Left ventricle myocardium inferior (tissue), 1 donor: ENCODE data around the gene OTOGL. TPM values are rescaled to one million over a fixed set of nuclear protein-coding genes. Genes with fewer than 3 reads are reported as not detected.
A peak's percentile ranks its signal among the peaks of the same experiment; 100 is the strongest.

ENCODE experiments used
- DNase-seq: peaks from one replicate; pipeline ENCODE4 v3.0.0-alpha.2; 2020
- H3K27ac ChIP-seq: fragments of 200-600 bp; replicated peaks from 2 replicates; pipeline ENCODE4 v1.8.0; 2021
- H3K27me3 ChIP-seq: fragments of 200-600 bp; 2 replicates; pipeline ENCODE4 v1.8.0; 2021; ENCODE audit warnings: low read depth
- H3K36me3 ChIP-seq: fragments of 200-600 bp; 2 replicates; pipeline ENCODE4 v1.8.0; 2021
- H3K4me1 ChIP-seq: fragments of 200-600 bp; 2 replicates; pipeline ENCODE4 v1.8.0; 2021
- H3K4me3 ChIP-seq: fragments of 200-600 bp; 2 replicates; pipeline ENCODE4 v1.8.0; 2021; ENCODE audit warnings: mild to moderate bottlenecking, moderate library complexity
- H3K9me3 ChIP-seq: fragments of 200-600 bp; replicated peaks from 2 replicates; pipeline ENCODE4 v1.8.0; 2021
- intact Hi-C: fragments of 100-400 bp; cut with micrococcal nuclease; formaldehyde crosslinking; loops from one replicate; pipeline ENCODE4 v1.11.0; 2022
- total RNA-seq: library from RNA; stranded (reverse); fragmentation: NEBNext Ultra II Directional; extraction: Animal tissue kit (Norgen Biotek cat#: 25700); gene quantifications from one replicate; pipeline ENCODE4 v1.2.1, GENCODE V29; 2021
- TF ChIP-seq, protein P1 (sequence below): fragments of 200-600 bp; IDR thresholded peaks from 2 replicates; pipeline ENCODE4 v1.8.0; 2021; ENCODE audit warnings: antibody characterized with exemption, mild to moderate bottlenecking, borderline replicate concordance
- donor health status: DM: no; HTN: yes; CAD: no; lungs with severe emphysema.

The OTOGL gene
- total RNA-seq, 1 donor from 2014 or later = 0.27 TPM

DNA sequence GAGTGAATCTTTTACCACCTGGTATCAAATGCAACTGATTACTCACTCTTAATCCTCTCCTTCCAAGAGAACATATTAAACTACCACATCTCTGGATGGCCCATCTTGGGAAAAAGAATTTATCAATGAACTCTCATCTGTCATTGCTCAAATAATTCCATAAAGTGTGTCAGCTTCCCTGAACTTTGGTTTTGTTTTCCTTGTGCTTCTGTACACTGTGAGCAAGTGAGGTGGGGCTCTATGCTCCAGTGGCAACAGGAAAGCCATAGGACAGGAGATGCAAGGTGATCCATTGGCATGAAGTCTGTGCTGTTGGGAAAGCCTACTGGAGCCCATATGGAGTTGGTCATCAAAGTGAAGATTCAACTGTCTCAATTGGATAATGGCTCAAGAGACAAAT is 17.4 kb downstream of the OTOGL start:
- H3K4me3 ChIP-seq = no peak overlapping the region
- no peak overlapping the region for H3K27ac ChIP-seq
- peaks cover 25% of the 10 kb centered on the region for H3K4me1 ChIP-seq
- TF ChIP-seq, protein P1, sequence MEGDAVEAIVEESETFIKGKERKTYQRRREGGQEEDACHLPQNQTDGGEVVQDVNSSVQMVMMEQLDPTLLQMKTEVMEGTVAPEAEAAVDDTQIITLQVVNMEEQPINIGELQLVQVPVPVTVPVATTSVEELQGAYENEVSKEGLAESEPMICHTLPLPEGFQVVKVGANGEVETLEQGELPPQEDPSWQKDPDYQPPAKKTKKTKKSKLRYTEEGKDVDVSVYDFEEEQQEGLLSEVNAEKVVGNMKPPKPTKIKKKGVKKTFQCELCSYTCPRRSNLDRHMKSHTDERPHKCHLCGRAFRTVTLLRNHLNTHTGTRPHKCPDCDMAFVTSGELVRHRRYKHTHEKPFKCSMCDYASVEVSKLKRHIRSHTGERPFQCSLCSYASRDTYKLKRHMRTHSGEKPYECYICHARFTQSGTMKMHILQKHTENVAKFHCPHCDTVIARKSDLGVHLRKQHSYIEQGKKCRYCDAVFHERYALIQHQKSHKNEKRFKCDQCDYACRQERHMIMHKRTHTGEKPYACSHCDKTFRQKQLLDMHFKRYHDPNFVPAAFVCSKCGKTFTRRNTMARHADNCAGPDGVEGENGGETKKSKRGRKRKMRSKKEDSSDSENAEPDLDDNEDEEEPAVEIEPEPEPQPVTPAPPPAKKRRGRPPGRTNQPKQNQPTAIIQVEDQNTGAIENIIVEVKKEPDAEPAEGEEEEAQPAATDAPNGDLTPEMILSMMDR = no peak
- no peaks in the 10 kb centered on the region for H3K36me3 ChIP-seq
- no peaks in the 10 kb centered on the region for H3K27me3 ChIP-seq
- no peak for DNase-seq
- peaks cover 20% of the 10 kb centered on the region for H3K9me3 ChIP-seq
- intact Hi-C loops = no loop called here

DNA sequence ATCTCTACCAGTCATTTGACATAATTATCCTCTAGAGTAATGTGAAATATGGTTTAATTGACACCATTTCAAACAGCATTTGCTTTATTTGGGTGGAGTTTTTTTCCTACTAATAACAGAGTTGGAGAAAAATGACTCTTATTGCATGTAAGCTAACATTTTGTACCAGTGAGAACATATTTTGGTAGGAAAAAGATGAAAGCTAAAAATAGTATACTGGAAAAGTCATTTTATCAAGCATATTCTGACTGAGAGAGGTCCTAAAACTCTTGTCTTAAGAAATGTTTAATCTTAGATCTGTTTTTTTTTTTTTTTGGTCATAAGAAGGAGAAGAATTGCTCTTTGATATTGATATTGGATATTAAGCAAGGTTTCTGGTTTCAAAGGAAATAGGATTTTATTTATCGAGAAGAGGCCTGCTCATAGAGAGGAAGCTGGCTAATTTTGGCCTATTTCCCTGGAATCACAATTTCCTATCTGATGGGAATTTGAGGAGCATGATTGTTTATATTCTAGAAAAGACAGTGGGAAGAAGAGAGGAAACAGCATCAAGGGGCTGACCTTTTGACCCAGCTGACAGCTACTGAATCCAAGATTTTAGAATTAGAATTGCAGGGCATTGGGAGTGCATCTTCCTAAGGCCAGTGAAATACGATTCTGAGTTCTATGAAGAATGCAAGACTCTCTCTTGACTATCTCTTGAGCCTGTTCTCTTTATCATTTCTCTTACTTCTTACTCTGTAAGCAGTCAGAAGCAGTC is 19.4 kb downstream of the OTOGL start:
- TF ChIP-seq, protein P1 = no peak
- H3K27me3 ChIP-seq = no peaks in the 10 kb centered on the region
- intact Hi-C loops = loop anchor here (2.0 kb wide), 1 partner anchor 62 kb away; no protein-coding TSS in a partner anchor
- H3K4me1 ChIP-seq = peaks cover 25% of the 10 kb centered on the region
- DNase-seq = no peak
- H3K9me3 ChIP-seq = peaks cover 10% of the 10 kb centered on the region
- no peak overlapping the region for H3K4me3 ChIP-seq
- H3K36me3 ChIP-seq = no peaks in the 10 kb centered on the region
- peak overlapping the region; percentile 68 for H3K27ac ChIP-seq

DNA sequence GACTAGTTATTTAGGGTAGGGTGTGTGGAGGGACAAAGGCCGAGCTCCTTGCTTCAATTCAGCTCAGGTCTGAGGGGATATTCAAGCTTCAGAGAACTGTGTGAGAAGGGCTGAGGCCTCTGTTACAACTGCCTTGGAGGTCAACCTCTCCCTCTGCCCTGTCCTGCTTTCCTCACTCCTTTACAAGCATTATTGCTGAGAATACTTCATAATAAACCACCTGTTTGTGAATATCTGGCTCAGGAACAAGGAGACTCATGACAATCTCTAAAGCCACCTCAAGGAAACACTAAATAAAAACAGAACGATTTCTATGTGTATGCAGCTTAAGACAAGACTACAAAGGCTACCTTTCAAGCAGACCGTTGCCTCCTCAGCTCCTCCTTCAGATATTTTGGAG is 21.7 kb downstream of the OTOGL start:
- Histone ChIP-seq H3K27me3 (no peaks in the 10 kb centered on the region), H3K4me3 (no peak overlapping the region), H3K9me3 (no peaks in the 10 kb centered on the region), H3K4me1 (peaks cover 25% of the 10 kb centered on the region), H3K27ac (peak overlapping the region; percentile 14), H3K36me3 (no peaks in the 10 kb centered on the region)
- TF ChIP-seq, protein P1 = no peak
- intact Hi-C loops = no loop called here
- no peak for DNase-seq

DNA sequence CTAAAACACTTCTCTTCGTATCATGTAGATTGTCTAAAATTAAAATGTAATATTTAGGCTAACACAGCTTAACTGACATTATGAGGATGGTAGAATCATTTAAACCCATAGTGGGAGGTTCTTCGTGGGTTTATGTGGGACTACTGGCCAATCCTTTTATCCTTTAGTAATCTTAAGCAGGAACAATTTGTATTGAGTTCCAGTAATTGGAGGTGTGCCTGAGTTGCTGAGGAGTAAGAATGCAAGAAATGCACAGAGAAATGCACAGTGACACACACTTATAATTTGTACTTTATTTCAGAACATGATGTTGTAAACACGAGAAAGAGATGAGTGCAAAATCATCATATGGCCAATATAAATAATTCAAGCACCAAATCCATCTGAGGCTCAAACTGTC is 22.3 kb downstream of the OTOGL start:
- intact Hi-C loops = no loop called here
- Histone ChIP-seq H3K27ac (no peak overlapping the region), H3K27me3 (no peaks in the 10 kb centered on the region), H3K4me1 (peaks cover 25% of the 10 kb centered on the region), H3K9me3 (no peaks in the 10 kb centered on the region), H3K4me3 (no peak overlapping the region), H3K36me3 (no peaks in the 10 kb centered on the region)
- TF ChIP-seq, protein P1 = no peak
- DNase-seq = no peak

DNA sequence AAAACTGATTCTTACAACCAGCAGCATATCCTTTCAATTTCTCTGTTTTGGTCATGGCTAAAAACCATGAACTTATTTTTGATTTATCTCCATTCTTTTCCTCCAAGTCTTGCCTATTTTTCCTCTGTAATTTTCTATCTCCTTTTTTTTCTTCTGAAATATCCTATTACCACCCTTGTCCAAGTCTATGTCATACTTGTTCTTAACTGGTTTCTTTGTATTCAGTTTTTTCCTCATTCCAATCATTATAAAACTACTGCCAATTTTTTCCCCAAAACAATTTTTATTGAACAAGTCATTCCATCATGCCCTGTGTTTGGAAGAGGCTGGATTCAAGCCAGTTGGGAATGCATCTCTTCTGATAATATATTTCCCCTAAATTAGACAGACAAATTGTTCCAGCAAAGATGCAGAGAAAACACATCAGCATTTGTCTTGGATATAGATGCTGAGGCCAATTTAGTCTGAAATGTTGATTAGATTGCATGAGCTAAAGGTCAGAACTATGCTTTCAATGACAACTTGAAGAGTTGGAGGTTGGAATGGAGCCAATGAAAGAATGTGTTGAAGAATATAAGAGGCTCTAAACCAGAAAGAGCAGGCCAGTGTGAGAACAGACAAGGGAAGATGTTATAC is 30.7 kb downstream of the OTOGL start:
- no peaks in the 10 kb centered on the region for H3K9me3 ChIP-seq
- DNase-seq = no peak
- H3K27me3 ChIP-seq = no peaks in the 10 kb centered on the region
- no peak overlapping the region for H3K4me3 ChIP-seq
- no peaks in the 10 kb centered on the region for H3K4me1 ChIP-seq
- intact Hi-C loops = no loop called here
- no peak overlapping the region for H3K27ac ChIP-seq
- H3K36me3 ChIP-seq = no peaks in the 10 kb centered on the region
- TF ChIP-seq, protein P1 = no peak
